ENCODE data around the gene GOLGB1.

GOLGB1 gene

GRCh38 chr3:121722411-121722810, 27.1 kb downstream of the GOLGB1 start:
- Histone ChIP-seq H2AFZ (ENCODE audit: low read depth, low read length) (no peak overlapping the region), H4K20me1 (ENCODE audit: insufficient read depth, low read length) (no peaks in the 10 kb centered on the region), H3K36me3 (replicated peaks; ENCODE audit: low read depth, low read length) (peaks cover 37% of the 10 kb centered on the region), H3K27ac (ENCODE audit: low read length) (no peak overlapping the region), H3K9ac (ENCODE audit: low read length) (no peak overlapping the region), H3K9me3 (ENCODE audit: insufficient read depth, low read length) (no peaks in the 10 kb centered on the region), H3K4me3 (ENCODE audit: low read length) (no peak overlapping the region), H3K79me2 (ENCODE audit: low read length) (no peaks in the 10 kb centered on the region), H3K4me2 (ENCODE audit: low read length) (no peak overlapping the region), H3K27me3 (ENCODE audit: low read depth, low read length) (no peaks in the 10 kb centered on the region), H3K4me1 (ENCODE audit: low read length) (peaks cover 7% of the 10 kb centered on the region; the same call in 1 of the 2 replicates)
- TF ChIP-seq EZH2phosphoT487 (IDR thresholded peaks at IDR 0.05; ENCODE audit: low read depth) (no peak), CTCF (IDR thresholded peaks at IDR 0.05; ENCODE audit: low read depth, low read length) (no peak)

GRCh38 chr3:121720163-121720562, 29.4 kb downstream of the GOLGB1 start:
- H3K4me3 ChIP-seq (ENCODE audit: low read length) = no peak overlapping the region
- peaks cover 7% of the 10 kb centered on the region; the same call in 1 of the 2 replicates for H3K4me1 ChIP-seq (ENCODE audit: low read length)
- no peak overlapping the region for H2AFZ ChIP-seq (ENCODE audit: low read depth, low read length)
- H4K20me1 ChIP-seq (ENCODE audit: insufficient read depth, low read length) = no peaks in the 10 kb centered on the region
- H3K27me3 ChIP-seq (ENCODE audit: low read depth, low read length) = no peaks in the 10 kb centered on the region
- H3K36me3 ChIP-seq (replicated peaks; ENCODE audit: low read depth, low read length) = peaks cover 47% of the 10 kb centered on the region
- no peak overlapping the region for H3K4me2 ChIP-seq (ENCODE audit: low read length)
- H3K9me3 ChIP-seq (ENCODE audit: insufficient read depth, low read length) = no peaks in the 10 kb centered on the region
- TF ChIP-seq EZH2phosphoT487 (IDR thresholded peaks at IDR 0.05; ENCODE audit: low read depth) (no peak), CTCF (IDR thresholded peaks at IDR 0.05; ENCODE audit: low read depth, low read length) (no peak)
- no peak overlapping the region for H3K9ac ChIP-seq (ENCODE audit: low read length)
- H3K27ac ChIP-seq (ENCODE audit: low read length) = no peak overlapping the region
- H3K79me2 ChIP-seq (ENCODE audit: low read length) = no peaks in the 10 kb centered on the region

- no peak for TF ChIP-seq EZH2phosphoT487 (IDR thresholded peaks at IDR 0.05; ENCODE audit: low read depth)
- no peak for TF ChIP-seq CTCF (IDR thresholded peaks at IDR 0.05; ENCODE audit: low read depth, low read length)
- Histone ChIP-seq H3K27ac (ENCODE audit: low read length) (no peak overlapping the region), H4K20me1 (ENCODE audit: insufficient read depth, low read length) (0 out of 2 replicates have a peak, but pooled peaks cover 3% of the 10 kb centered on the region), H3K4me2 (ENCODE audit: low read length) (no peak overlapping the region), H3K4me3 (ENCODE audit: low read length) (no peak overlapping the region), H3K79me2 (ENCODE audit: low read length) (no peaks in the 10 kb centered on the region), H2AFZ (ENCODE audit: low read depth, low read length) (no peak overlapping the region), H3K9ac (ENCODE audit: low read length) (no peak overlapping the region), H3K27me3 (ENCODE audit: low read depth, low read length) (no peaks in the 10 kb centered on the region), H3K36me3 (replicated peaks; ENCODE audit: low read depth, low read length) (peaks cover 43% of the 10 kb centered on the region), H3K4me1 (ENCODE audit: low read length) (peaks cover 6% of the 10 kb centered on the region; the same call in 1 of the 2 replicates), H3K9me3 (ENCODE audit: insufficient read depth, low read length) (no peaks in the 10 kb centered on the region)
These were observed 30.1 kb downstream of the GOLGB1 start for GRCh38 chr3:121719423-121719822.

GRCh38 chr3:121718205-121718846, 31.2 kb downstream of the GOLGB1 start:
- Histone ChIP-seq H3K4me1 (ENCODE audit: low read length) (no peaks in the 10 kb centered on the region), H3K4me3 (ENCODE audit: low read length) (no peak overlapping the region), H4K20me1 (ENCODE audit: insufficient read depth, low read length) (0 out of 2 replicates have a peak, but pooled peaks cover 4% of the 10 kb centered on the region), H3K9ac (ENCODE audit: low read length) (no peak overlapping the region), H3K27me3 (ENCODE audit: low read depth, low read length) (no peaks in the 10 kb centered on the region), H2AFZ (ENCODE audit: low read depth, low read length) (no peak overlapping the region), H3K4me2 (ENCODE audit: low read length) (no peak overlapping the region), H3K36me3 (replicated peaks; ENCODE audit: low read depth, low read length) (peaks cover 41% of the 10 kb centered on the region), H3K27ac (ENCODE audit: low read length) (no peak overlapping the region), H3K79me2 (ENCODE audit: low read length) (no peaks in the 10 kb centered on the region), H3K9me3 (ENCODE audit: insufficient read depth, low read length) (no peaks in the 10 kb centered on the region)
- no peak for TF ChIP-seq CTCF (IDR thresholded peaks at IDR 0.05; ENCODE audit: low read depth, low read length)
- TF ChIP-seq EZH2phosphoT487 (IDR thresholded peaks at IDR 0.05; ENCODE audit: low read depth) = no peak
